ENCODE data around the gene SMG9.

GRCh38 chr19:43754253-43754502 is 584 bp downstream of the SMG9 start:
- TF ChIP-seq, protein P1, sequence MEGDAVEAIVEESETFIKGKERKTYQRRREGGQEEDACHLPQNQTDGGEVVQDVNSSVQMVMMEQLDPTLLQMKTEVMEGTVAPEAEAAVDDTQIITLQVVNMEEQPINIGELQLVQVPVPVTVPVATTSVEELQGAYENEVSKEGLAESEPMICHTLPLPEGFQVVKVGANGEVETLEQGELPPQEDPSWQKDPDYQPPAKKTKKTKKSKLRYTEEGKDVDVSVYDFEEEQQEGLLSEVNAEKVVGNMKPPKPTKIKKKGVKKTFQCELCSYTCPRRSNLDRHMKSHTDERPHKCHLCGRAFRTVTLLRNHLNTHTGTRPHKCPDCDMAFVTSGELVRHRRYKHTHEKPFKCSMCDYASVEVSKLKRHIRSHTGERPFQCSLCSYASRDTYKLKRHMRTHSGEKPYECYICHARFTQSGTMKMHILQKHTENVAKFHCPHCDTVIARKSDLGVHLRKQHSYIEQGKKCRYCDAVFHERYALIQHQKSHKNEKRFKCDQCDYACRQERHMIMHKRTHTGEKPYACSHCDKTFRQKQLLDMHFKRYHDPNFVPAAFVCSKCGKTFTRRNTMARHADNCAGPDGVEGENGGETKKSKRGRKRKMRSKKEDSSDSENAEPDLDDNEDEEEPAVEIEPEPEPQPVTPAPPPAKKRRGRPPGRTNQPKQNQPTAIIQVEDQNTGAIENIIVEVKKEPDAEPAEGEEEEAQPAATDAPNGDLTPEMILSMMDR (IDR thresholded peaks at IDR 0.05; ENCODE audit: insufficient read depth, low read depth, low read length): no peak
- TF ChIP-seq EZH2 (IDR thresholded peaks at IDR 0.05; ENCODE audit: insufficient read depth, low read length): no peak

All from astrocyte (in vitro differentiated cells and primary cell).